GM21737 (cell line): ENCODE results near the gene MCCC2.
"Not testable (repeated sequence)": the region's sequence is repeated elsewhere in the genome, so short reads cannot be mapped to it uniquely, and the experiment has no call there.

Experiments used
- ATAC-seq: cut with Tn5 transposase; IDR thresholded peaks from one replicate; pipeline ENCODE4 v1.9.1; 2021; ENCODE audit warnings: mild to moderate bottlenecking, moderate library complexity; ENCODE audit not compliant: unreplicated experiment

The MCCC2 gene

GRCh38 chr5:71658916-71659662, 71.9 kb downstream of the MCCC2 start:
- no peak for ATAC-seq

GRCh38 chr5:71662381-71662780, 75.2 kb downstream of the MCCC2 start:
- ATAC-seq: no peak

GRCh38 chr5:71663191-71663969, 76.2 kb downstream of the MCCC2 start:
- ATAC-seq: no peak

- ATAC-seq: not testable (repeated sequence)
Observed at GRCh38 chr5:71664615-71665014, 77.5 kb downstream of the MCCC2 start.

- no peak for ATAC-seq
Observed at GRCh38 chr5:71666321-71666720, 79.2 kb downstream of the MCCC2 start.

- ATAC-seq: no peak
Observed at GRCh38 chr5:71677977-71678376, 90.8 kb downstream of the MCCC2 start.

GRCh38 chr5:71679714-71680113, 92.6 kb downstream of the MCCC2 start:
- ATAC-seq: no peak

GRCh38 chr5:71680510-71680909, 93.4 kb downstream of the MCCC2 start:
- no peak for ATAC-seq

- ATAC-seq: no peak
Observed at GRCh38 chr5:71681296-71681695, 94.2 kb downstream of the MCCC2 start.

GRCh38 chr5:71684309-71684708, 97.2 kb downstream of the MCCC2 start:
- no peak for ATAC-seq

- no peak for ATAC-seq
Observed at GRCh38 chr5:71693828-71694427, 106.8 kb downstream of the MCCC2 start.

GRCh38 chr5:71695071-71695470, 107.9 kb downstream of the MCCC2 start:
- ATAC-seq: no peak

- ATAC-seq: no peak
Observed at GRCh38 chr5:71695595-71695994, 108.5 kb downstream of the MCCC2 start.

GRCh38 chr5:71697967-71698366, 110.8 kb downstream of the MCCC2 start:
- ATAC-seq: no peak

- ATAC-seq: no peak
Observed at GRCh38 chr5:71699233-71699632, 112.1 kb downstream of the MCCC2 start.

- ATAC-seq: no peak
Observed at GRCh38 chr5:71699751-71700150, 112.6 kb downstream of the MCCC2 start.

GRCh38 chr5:71700803-71701202, 113.7 kb downstream of the MCCC2 start:
- ATAC-seq: no peak

- ATAC-seq: no peak
Observed at GRCh38 chr5:71701407-71701806, 114.3 kb downstream of the MCCC2 start.

GRCh38 chr5:71703941-71704340, 116.8 kb downstream of the MCCC2 start:
- ATAC-seq: no peak

GRCh38 chr5:71705421-71705820, 118.3 kb downstream of the MCCC2 start:
- ATAC-seq: no peak

GRCh38 chr5:71706906-71707305, 119.8 kb downstream of the MCCC2 start:
- ATAC-seq: no peak
